HG03280 (cell line): Measurements from ENCODE around the gene ZGLP1.
"Not testable (repeated sequence)": the region's sequence is repeated elsewhere in the genome, so short reads cannot be mapped to it uniquely, and the experiment has no call there.

ENCODE experiments used
- ATAC-seq: cut with Tn5 transposase; IDR thresholded peaks from one replicate; pipeline ENCODE4 v1.9.1; 2021; ENCODE audit warnings: mild to moderate bottlenecking, moderate library complexity; ENCODE audit not compliant: unreplicated experiment

The ZGLP1 gene

GRCh38 chr19:10283301-10284064 lies 26.1 kb downstream of the ZGLP1 start:
- ATAC-seq, result no peak

- not testable (repeated sequence) for ATAC-seq
Observed at GRCh38 chr19:10282043-10282442, 27.6 kb downstream of the ZGLP1 start.

GRCh38 chr19:10279737-10280442 lies 29.7 kb downstream of the ZGLP1 start:
- no peak for ATAC-seq

GRCh38 chr19:10278935-10279334 lies 30.7 kb downstream of the ZGLP1 start:
- ATAC-seq, result no peak

GRCh38 chr19:10277795-10278589 lies 31.6 kb downstream of the ZGLP1 start:
- no peak for ATAC-seq

- no peak for ATAC-seq
Observed at GRCh38 chr19:10274589-10274988, 35.0 kb downstream of the ZGLP1 start.

GRCh38 chr19:10271543-10272086 lies 38.0 kb downstream of the ZGLP1 start:
- no peak for ATAC-seq

- ATAC-seq, result no peak
Observed at GRCh38 chr19:10270616-10271394, 38.8 kb downstream of the ZGLP1 start, which contains the start of gene ICAM1. Gene ICAM1, plus strand, starts transcription at chr19:10271120. Its CDS starts 40 bp downstream, at chr19:10271160.

- ATAC-seq, result peak; percentile 32
Observed at GRCh38 chr19:10270180-10270615, 39.4 kb downstream of the ZGLP1 start.

- peak; percentile 35 for ATAC-seq
Observed at GRCh38 chr19:10269333-10270179, 40.1 kb downstream of the ZGLP1 start.

- ATAC-seq, result no peak
Observed at GRCh38 chr19:10268071-10268470, 41.5 kb downstream of the ZGLP1 start.

GRCh38 chr19:10266706-10267105 lies 42.9 kb downstream of the ZGLP1 start:
- no peak for ATAC-seq

GRCh38 chr19:10262771-10263170 lies 46.8 kb downstream of the ZGLP1 start:
- ATAC-seq, result no peak

- no peak for ATAC-seq
Observed at GRCh38 chr19:10260141-10260584, 49.5 kb downstream of the ZGLP1 start.

- ATAC-seq, result no peak
Observed at GRCh38 chr19:10259162-10259905, 50.3 kb downstream of the ZGLP1 start.

GRCh38 chr19:10258080-10258710 lies 51.4 kb downstream of the ZGLP1 start:
- no peak for ATAC-seq

- ATAC-seq, result no peak
Observed at GRCh38 chr19:10256970-10257615, 52.5 kb downstream of the ZGLP1 start.

- ATAC-seq, result no peak
Observed at GRCh38 chr19:10256551-10256950, 53.1 kb downstream of the ZGLP1 start.
